IgD-negative memory B cell (primary cell): ENCODE data around the gene PCDHA1. TPM values are rescaled to one million over a fixed set of nuclear protein-coding genes. Genes with fewer than 3 reads are reported as not detected.
A peak's percentile ranks its signal among the peaks of the same experiment; 100 is the strongest.
"Not testable (repeated sequence)": the region's sequence is repeated elsewhere in the genome, so short reads cannot be mapped to it uniquely, and the experiment has no call there.

Experiments
- H3K27ac Mint-ChIP-seq, 3 donors: one replicate each; pipeline ENCODE4 v1.8.0; 2020 to 2022; ENCODE audit warnings: mild to moderate bottlenecking in 3 of 3, mixed read lengths in 3 of 3, moderate library complexity in 1 of 3
- H3K27me3 Mint-ChIP-seq: one replicate; pipeline ENCODE4 v1.8.0; 2021; ENCODE audit warnings: mixed read lengths
- H3K36me3 Mint-ChIP-seq: one replicate; pipeline ENCODE4 v1.8.0; 2020; ENCODE audit warnings: mild to moderate bottlenecking, mixed read lengths
- H3K4me1 Mint-ChIP-seq, 3 donors: one replicate each; pipeline ENCODE4 v1.8.0; 2020 to 2022; ENCODE audit warnings: mixed read lengths in 3 of 3, mild to moderate bottlenecking in 1 of 3
- H3K4me3 Mint-ChIP-seq, 4 donors: one replicate each; pipeline ENCODE4 v1.8.0; 2020 to 2022; ENCODE audit warnings: mild to moderate bottlenecking in 4 of 4, mixed read lengths in 4 of 4, moderate library complexity in 3 of 4
- H3K9me3 Mint-ChIP-seq, 3 donors: one replicate each; pipeline ENCODE4 v1.8.0; 2020 to 2021; ENCODE audit warnings: mixed read lengths in 3 of 3, mild to moderate bottlenecking in 1 of 3
- polyA plus RNA-seq: library from polyadenylated mRNA; unstranded; fragments of 300-500 nt; fragmentation: Illumina TruSeq; gene quantifications from one replicate; pipeline ENCODE4 v1.2.3, GENCODE V29; 2021

Gene PCDHA1
- polyA plus RNA-seq, 1 donor from 2014 or later, result not detected

DNA sequence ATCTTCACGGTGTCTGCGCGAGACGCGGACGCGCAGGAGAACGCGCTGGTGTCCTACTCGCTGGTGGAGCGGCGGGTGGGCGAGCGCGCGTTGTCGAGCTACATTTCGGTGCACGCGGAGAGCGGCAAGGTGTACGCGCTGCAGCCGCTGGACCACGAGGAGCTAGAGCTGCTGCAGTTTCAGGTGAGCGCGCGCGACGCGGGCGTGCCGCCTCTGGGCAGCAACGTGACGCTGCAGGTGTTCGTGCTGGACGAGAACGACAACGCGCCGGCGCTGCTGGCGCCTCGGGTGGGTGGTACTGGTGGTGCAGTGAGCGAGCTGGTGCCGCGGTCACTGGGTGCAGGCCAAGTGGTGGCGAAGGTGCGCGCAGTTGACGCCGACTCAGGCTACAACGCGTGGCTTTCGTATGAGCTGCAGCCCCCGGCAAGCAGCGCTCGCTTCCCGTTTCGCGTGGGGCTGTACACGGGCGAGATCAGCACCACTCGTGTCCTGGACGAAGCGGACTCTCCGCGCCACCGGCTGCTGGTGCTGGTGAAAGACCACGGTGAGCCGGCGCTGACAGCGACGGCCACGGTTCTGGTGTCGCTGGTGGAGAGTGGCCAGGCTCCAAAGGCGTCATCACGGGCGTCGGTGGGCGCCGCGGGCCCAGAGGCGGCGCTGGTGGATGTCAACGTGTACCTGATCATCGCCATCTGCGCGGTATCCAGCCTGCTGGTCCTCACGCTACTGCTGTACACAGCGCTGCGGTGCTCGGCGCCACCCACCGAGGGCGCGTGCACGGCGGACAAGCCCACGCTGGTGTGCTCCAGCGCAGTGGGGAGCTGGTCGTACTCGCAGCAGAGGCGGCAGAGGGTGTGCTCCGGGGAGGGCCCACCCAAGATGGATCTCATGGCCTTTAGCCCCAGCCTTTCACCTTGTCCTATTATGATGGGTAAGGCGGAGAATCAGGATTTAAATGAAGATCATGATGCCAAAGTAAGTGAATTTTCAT lies 43.9 kb downstream of the PCDHA1 start:
- peaks cover 0 to 24% (median 10%) of the 10 kb centered on the region in 3 donors for H3K9me3 Mint-ChIP-seq
- H3K36me3 Mint-ChIP-seq, H3K4me3 Mint-ChIP-seq, H3K4me1 Mint-ChIP-seq, H3K27ac Mint-ChIP-seq: not testable (repeated sequence)
- H3K27me3 Mint-ChIP-seq, result peaks cover 18% of the 10 kb centered on the region

DNA sequence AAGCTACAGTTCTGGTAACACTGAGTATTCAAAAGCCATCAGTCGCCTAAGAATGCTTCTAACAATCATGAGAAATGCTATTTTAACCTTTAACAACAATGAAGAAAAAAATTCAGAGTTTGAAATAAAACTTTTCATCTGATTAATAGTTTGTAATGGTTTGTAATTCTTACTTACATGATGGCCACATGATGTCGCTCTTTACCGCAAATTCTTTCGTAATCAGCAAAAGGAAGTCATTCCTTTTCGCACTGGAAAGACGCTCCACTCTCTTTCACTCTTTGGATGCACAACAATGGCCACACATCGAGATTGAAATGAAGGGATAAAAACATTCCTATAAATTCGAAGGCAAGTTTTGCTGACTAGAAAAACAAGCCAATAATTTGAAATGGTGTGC lies 48.1 kb downstream of the PCDHA1 start, which contains the start of gene PCDHA7:
PCDHA7 (plus strand) TSS at position 277 of the 400 bp plus-strand sequence; CDS start at position 392, 115 bp downstream.
- Mint-ChIP-seq H3K9me3 (peaks cover 0 to 9% (median 8%) of the 10 kb centered on the region in 3 donors), H3K4me3 (peak within 1 kb of the TSS in 1 of 4 donors; percentile 46), H3K27me3 (peaks cover 11% of the 10 kb centered on the region), H3K36me3 (no peaks in the 10 kb centered on the region), H3K4me1 (no peaks in the 10 kb centered on the region), H3K27ac (peak within 1 kb of the TSS in 1 of 3 donors; percentile 32)

GRCh38 chr5:140834439-140835008 lies 48.6 kb downstream of the PCDHA1 start:
- H3K9me3 Mint-ChIP-seq, H3K4me1 Mint-ChIP-seq, H3K4me3 Mint-ChIP-seq, H3K36me3 Mint-ChIP-seq: not testable (repeated sequence)
- peaks cover 15% of the 10 kb centered on the region for H3K27me3 Mint-ChIP-seq
- H3K27ac Mint-ChIP-seq, result peak overlapping the region in 1 of 3 donors; percentile 32

DNA sequence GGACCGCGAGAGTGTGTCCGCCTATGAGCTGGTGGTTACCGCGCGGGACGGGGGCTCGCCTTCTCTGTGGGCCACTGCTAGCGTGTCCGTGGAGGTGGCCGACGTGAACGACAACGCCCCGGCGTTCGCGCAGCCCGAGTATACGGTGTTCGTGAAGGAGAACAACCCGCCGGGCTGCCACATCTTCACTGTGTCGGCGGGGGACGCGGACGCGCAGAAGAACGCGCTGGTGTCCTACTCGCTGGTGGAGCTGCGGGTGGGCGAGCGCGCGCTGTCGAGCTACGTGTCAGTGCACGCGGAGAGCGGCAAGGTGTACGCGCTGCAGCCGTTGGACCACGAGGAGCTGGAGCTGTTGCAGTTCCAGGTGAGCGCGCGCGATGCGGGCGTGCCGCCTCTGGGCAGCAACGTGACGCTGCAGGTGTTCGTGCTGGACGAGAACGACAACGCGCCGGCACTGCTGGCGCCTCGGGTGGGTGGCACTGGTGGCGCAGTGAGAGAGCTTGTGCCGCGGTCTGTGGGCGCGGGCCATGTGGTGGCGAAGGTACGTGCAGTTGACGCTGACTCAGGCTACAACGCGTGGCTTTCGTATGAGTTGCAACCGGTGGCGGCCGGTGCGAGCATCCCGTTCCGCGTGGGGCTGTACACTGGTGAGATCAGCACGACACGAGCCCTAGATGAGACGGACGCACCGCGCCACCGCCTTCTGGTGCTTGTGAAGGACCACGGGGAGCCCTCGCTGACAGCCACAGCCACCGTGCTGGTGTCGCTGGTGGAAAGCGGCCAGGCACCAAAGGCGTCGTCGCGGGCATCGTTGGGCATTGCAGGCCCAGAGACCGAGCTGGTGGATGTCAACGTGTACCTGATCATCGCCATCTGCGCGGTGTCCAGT lies 49.9 kb downstream of the PCDHA1 start:
- Mint-ChIP-seq H3K27ac (no peak overlapping the region), H3K4me3 (no peak overlapping the region), H3K36me3 (no peaks in the 10 kb centered on the region)

DNA sequence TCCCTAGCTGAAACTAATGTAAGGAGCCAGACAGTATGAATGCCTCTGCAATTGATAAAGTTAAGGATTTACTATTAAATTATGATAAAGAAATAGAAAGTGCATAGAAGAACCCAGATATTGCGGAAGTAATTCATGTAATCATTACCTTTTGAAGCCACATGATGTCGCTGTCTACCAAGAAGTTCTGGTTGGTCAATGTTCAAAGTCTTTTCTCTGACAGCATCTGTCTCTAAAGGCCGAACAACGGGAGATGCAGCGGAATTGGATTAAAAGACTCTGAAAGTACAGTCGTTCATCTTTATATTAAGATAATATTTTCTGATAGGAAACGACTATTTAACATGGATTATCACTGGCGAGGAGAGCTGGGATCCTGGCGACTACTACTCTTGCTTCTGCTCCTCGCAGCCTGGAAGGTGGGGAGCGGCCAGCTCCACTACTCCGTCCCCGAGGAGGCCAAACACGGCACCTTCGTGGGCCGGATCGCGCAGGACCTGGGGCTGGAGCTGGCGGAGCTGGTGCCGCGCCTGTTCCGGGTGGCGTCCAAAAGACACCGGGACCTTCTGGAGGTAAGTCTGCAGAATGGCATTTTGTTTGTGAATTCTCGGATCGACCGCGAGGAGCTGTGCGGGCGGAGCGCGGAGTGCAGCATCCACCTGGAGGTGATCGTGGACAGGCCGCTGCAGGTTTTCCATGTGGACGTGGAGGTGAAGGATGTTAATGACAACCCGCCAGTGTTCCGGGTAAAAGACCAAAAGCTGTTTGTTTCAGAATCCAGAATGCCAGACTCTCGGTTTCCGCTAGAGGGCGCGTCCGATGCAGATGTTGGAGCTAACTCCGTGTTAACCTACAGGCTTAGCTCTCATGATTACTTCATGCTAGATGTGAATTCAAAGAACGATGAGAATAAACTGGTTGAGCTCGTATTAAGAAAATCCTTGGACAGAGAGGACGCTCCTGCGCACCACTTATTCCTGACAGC lies 55.3 kb downstream of the PCDHA1 start, which contains the start of gene PCDHA8:
PCDHA8 (plus strand) TSS at position 210 of the 985 bp plus-strand sequence; CDS start at position 345, 135 bp downstream.
- H3K4me3 Mint-ChIP-seq, result peak within 1 kb of the TSS in 1 of 4 donors; percentile 28

More for the DNA sequence above, 49.9 kb downstream of the PCDHA1 start:
- H3K4me1 Mint-ChIP-seq, result no peaks in the 10 kb centered on the region
- H3K9me3 Mint-ChIP-seq, result peaks cover 0 to 14% (median 8%) of the 10 kb centered on the region in 3 donors
- peaks cover 19% of the 10 kb centered on the region for H3K27me3 Mint-ChIP-seq

GRCh38 chr5:140842798-140843733 lies 57.1 kb downstream of the PCDHA1 start:
- H3K27me3 Mint-ChIP-seq, result peaks cover 10% of the 10 kb centered on the region
- no peak overlapping the region for H3K27ac Mint-ChIP-seq
- peaks cover 0 to 1% (median 0%) of the 10 kb centered on the region in 3 donors for H3K4me1 Mint-ChIP-seq
- no peak overlapping the region for H3K4me3 Mint-ChIP-seq
- H3K9me3 Mint-ChIP-seq, result peaks cover 4 to 11% (median 5%) of the 10 kb centered on the region in 3 donors
- no peaks in the 10 kb centered on the region for H3K36me3 Mint-ChIP-seq

More for the DNA sequence above, 55.3 kb downstream of the PCDHA1 start, which contains the start of gene PCDHA8:
- Mint-ChIP-seq H3K4me1 (peaks cover 0 to 1% (median 0%) of the 10 kb centered on the region in 3 donors), H3K36me3 (no peaks in the 10 kb centered on the region), H3K27ac (peak within 1 kb of the TSS in 1 of 3 donors; percentile 53), H3K9me3 (peaks cover 4 to 11% (median 7%) of the 10 kb centered on the region in 3 donors), H3K27me3 (peaks cover 13% of the 10 kb centered on the region)

DNA sequence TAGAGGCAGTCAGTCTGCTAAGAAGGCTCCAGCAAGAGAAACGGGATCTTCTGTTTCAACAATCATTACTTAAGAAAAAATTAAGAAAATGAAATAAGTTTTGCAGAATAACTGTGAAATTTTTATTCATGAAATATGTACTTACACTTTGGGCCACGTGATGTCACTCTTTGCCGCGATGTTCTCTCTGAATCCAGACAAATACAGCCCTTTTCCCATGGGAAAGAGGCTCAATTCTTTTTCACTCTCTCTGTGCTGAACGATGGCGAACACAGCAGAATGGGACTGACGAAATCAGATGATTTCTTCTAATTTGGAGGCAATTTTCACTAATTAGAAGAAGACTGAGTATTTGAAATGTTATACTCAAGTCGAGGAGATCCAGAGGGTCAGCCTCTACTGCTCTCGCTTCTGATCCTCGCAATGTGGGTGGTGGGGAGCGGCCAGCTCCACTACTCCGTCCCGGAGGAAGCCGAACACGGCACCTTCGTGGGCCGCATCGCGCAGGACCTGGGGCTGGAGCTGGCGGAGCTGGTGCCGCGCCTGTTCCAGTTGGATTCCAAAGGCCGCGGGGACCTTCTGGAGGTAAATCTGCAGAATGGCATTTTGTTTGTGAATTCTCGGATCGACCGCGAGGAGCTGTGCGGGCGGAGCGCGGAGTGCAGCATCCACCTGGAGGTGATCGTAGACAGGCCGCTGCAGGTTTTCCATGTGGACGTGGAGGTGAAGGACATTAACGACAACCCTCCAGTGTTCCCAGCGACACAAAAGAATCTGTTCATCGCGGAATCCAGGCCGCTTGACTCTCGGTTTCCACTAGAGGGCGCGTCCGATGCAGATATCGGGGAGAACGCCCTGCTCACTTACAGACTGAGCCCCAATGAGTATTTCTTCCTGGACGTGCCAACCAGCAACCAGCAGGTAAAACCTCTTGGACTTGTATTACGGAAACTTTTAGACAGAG lies 62.5 kb downstream of the PCDHA1 start, which contains the start of gene PCDHA9:
PCDHA9 (plus strand) TSS at position 244 of the 964 bp plus-strand sequence; CDS start at position 358, 114 bp downstream.
- not testable (repeated sequence) for H3K27ac Mint-ChIP-seq, H3K36me3 Mint-ChIP-seq, H3K4me3 Mint-ChIP-seq, H3K9me3 Mint-ChIP-seq, H3K27me3 Mint-ChIP-seq, H3K4me1 Mint-ChIP-seq

GRCh38 chr5:140849831-140850634 lies 64.1 kb downstream of the PCDHA1 start:
- not testable (repeated sequence) for H3K4me1 Mint-ChIP-seq, H3K36me3 Mint-ChIP-seq, H3K27ac Mint-ChIP-seq, H3K4me3 Mint-ChIP-seq, H3K9me3 Mint-ChIP-seq, H3K27me3 Mint-ChIP-seq

- H3K4me3 Mint-ChIP-seq, result no peak within 1 kb of the TSS
- H3K4me1 Mint-ChIP-seq, result no peaks in the 10 kb centered on the region
- no peaks in the 10 kb centered on the region for H3K36me3 Mint-ChIP-seq
Measured at GRCh38 chr5:140855772-140856674, 70.1 kb downstream of the PCDHA1 start, which contains the start of gene PCDHA10. Gene PCDHA10, plus strand, starts transcription at chr5:140855897. Its CDS starts 152 bp downstream, at chr5:140856049.

More at GRCh38 chr5:140855772-140856674, 70.1 kb downstream of the PCDHA1 start, which contains the start of gene PCDHA10:
- Mint-ChIP-seq H3K9me3 (peaks cover 3% of the 10 kb centered on the region in 3 donors), H3K27ac (no peak within 1 kb of the TSS), H3K27me3 (no peaks in the 10 kb centered on the region)
